IMR-90 (cell line): ENCODE data around the gene CST11. TPM values are rescaled to one million over a fixed set of nuclear protein-coding genes. Genes with fewer than 3 reads are reported as not detected.

Experiments used
- ATAC-seq: fragments of 200-7000 bp; cut with Tn5 transposase; 2 replicates; pipeline ENCODE4 v1.9.1; 2020; ENCODE audit warnings: low read depth, mild to moderate bottlenecking, moderate library complexity
- BruUV-seq: library from RNA; stranded (reverse); fragments of 400-500 nt; replicated peaks from 2 replicates; lab custom pipeline; 2021; lab: Mats Ljungman, UMichigan
- CTCF ChIA-PET: fragments of 300-600 bp; formaldehyde crosslinking; extraction: SDS; loops from one replicate; lab custom pipeline; 2021; ENCODE audit warnings: antibody characterized with exemption; lab: Yijun Ruan, JAX
- POLR2A ChIA-PET: fragments of 300-600 bp; sonication (Branson Sonifier 250); formaldehyde crosslinking; loops from one replicate; lab custom pipeline; 2022; ENCODE audit warnings: antibody characterized with exemption; ENCODE audit not compliant: unreplicated experiment; lab: Charles Lee
- DNase-seq: peaks from one replicate; pipeline ENCODE4 v3.0.0; 2013
- H2AFZ ChIP-seq: replicated peaks from 2 replicates; pipeline ENCODE3; 2013; ENCODE audit warnings: low read length, mild to moderate bottlenecking; ENCODE audit not compliant: poor library complexity
- H2AK5ac ChIP-seq: 2 replicates; pipeline ENCODE4 v1.6.1; 2013; ENCODE audit warnings: low read depth, low read length, inconsistent platforms
- H2AK9ac ChIP-seq: replicated peaks from 2 replicates; pipeline ENCODE3; 2013; ENCODE audit warnings: mild to moderate bottlenecking, low read depth, low read length, moderate library complexity; ENCODE audit not compliant: poor library complexity
- H2BK120ac ChIP-seq: 2 replicates; pipeline ENCODE4 v1.6.1; 2013; ENCODE audit warnings: low read depth, low read length, inconsistent platforms
- H2BK15ac ChIP-seq: 3 replicates; pipeline ENCODE4 v1.6.1; 2013; ENCODE audit warnings: low read depth, low read length, inconsistent platforms
- H2BK20ac ChIP-seq: 2 replicates; pipeline ENCODE4 v1.6.1; 2013; ENCODE audit warnings: low read depth, mild to moderate bottlenecking, inconsistent platforms, low read length, moderate library complexity
- H2BK5ac ChIP-seq: 2 replicates; pipeline ENCODE4 v1.6.1; 2013; ENCODE audit warnings: mild to moderate bottlenecking, low read depth, low read length, inconsistent platforms; ENCODE audit not compliant: poor library complexity, severe bottlenecking
- H3K14ac ChIP-seq: replicated peaks from 2 replicates; pipeline ENCODE4 v1.6.1; 2013; ENCODE audit warnings: low read depth, low read length, inconsistent platforms
- H3K18ac ChIP-seq: 2 replicates; pipeline ENCODE4 v1.6.1; 2013; ENCODE audit warnings: low read depth, low read length, control low read depth
- H3K23ac ChIP-seq: 2 replicates; pipeline ENCODE4 v1.6.1; 2013; ENCODE audit warnings: low read depth, low read length, inconsistent platforms
- H3K27ac ChIP-seq: 2 replicates; pipeline ENCODE4 v1.5.1; 2013; ENCODE audit warnings: mild to moderate bottlenecking, control low read depth, low read length; ENCODE audit not compliant: insufficient read depth
- H3K27me3 ChIP-seq: 2 replicates; pipeline ENCODE4 v1.6.1; 2013; ENCODE audit warnings: low read length; ENCODE audit not compliant: control insufficient read depth, insufficient read depth
- H3K36me3 ChIP-seq: 2 replicates; pipeline ENCODE4 v1.6.1; 2013; ENCODE audit warnings: low read length, mixed read lengths; ENCODE audit not compliant: control insufficient read depth, insufficient read depth
- H3K4ac ChIP-seq: 2 replicates; pipeline ENCODE4 v1.6.1; 2013; ENCODE audit warnings: low read depth, low read length, inconsistent platforms
- H3K4me1 ChIP-seq: 2 replicates; pipeline ENCODE4 v1.6.1; 2013; ENCODE audit warnings: low read length, mixed read lengths; ENCODE audit not compliant: control insufficient read depth, insufficient read depth
- H3K4me2 ChIP-seq: 2 replicates; pipeline ENCODE4 v1.6.1; 2013; ENCODE audit warnings: low read depth, mild to moderate bottlenecking, control low read depth, low read length, moderate library complexity
- H3K4me3 ChIP-seq: 2 replicates; pipeline ENCODE4 v1.5.1; 2013; ENCODE audit warnings: low read depth, mild to moderate bottlenecking, control low read depth, low read length, moderate library complexity; ENCODE audit not compliant: insufficient read depth
- H3K56ac ChIP-seq: 2 replicates; pipeline ENCODE4 v1.6.1; 2013; ENCODE audit warnings: low read length, inconsistent platforms; ENCODE audit not compliant: insufficient read depth; ENCODE audit errors: extremely low read depth
- H3K79me1 ChIP-seq, 2 experiments: 2 replicates each; pipeline ENCODE4 v1.6.1; 2013; ENCODE audit warnings: low read length in 2 of 2, inconsistent platforms in 1 of 2, low read depth in 1 of 2
- H3K9ac ChIP-seq: 2 replicates; pipeline ENCODE4 v1.6.1; 2013; ENCODE audit warnings: low read depth, low read length, control low read depth
- H3K9me1 ChIP-seq: 2 replicates; pipeline ENCODE4 v1.6.1; 2013; ENCODE audit warnings: low read length, inconsistent platforms; ENCODE audit not compliant: insufficient read depth
- H3K9me3 ChIP-seq: 2 replicates; pipeline ENCODE4 v1.6.1; 2013; ENCODE audit warnings: low read length; ENCODE audit not compliant: control insufficient read depth, insufficient read depth
- H4K20me1 ChIP-seq: 2 replicates; pipeline ENCODE4 v1.6.1; 2013; ENCODE audit warnings: low read length, inconsistent platforms; ENCODE audit not compliant: insufficient read depth
- H4K5ac ChIP-seq: 2 replicates; pipeline ENCODE4 v1.6.1; 2013; ENCODE audit warnings: mild to moderate bottlenecking, low read depth, low read length, control low read depth
- H4K8ac ChIP-seq, 2 experiments: 2 replicates each; pipeline ENCODE4 v1.6.1; 2013; ENCODE audit warnings: low read depth in 2 of 2, low read length in 2 of 2, control low read depth in 1 of 2, inconsistent platforms in 1 of 2
- H4K91ac ChIP-seq: 2 replicates; pipeline ENCODE4 v1.6.1; 2013; ENCODE audit warnings: low read depth, low read length, inconsistent platforms; ENCODE audit not compliant: insufficient read depth
- BHLHE40 ChIP-seq: fragments of 150-350 bp; IDR thresholded peaks from 2 replicates; pipeline ENCODE4 v1.6.1; 2016; ENCODE audit warnings: mild to moderate bottlenecking, low read depth, low read length
- CEBPB ChIP-seq: IDR thresholded peaks from 2 replicates; pipeline ENCODE4 v1.6.1; 2012; ENCODE audit warnings: low read depth, low read length, improper control_type of control experiment
- FOS ChIP-seq: fragments of 150-350 bp; IDR thresholded peaks from 2 replicates; pipeline ENCODE4 v1.6.1; 2016; ENCODE audit warnings: low read depth, low read length
- MAFK ChIP-seq: IDR thresholded peaks from 2 replicates; pipeline ENCODE4 v1.6.1; 2012; ENCODE audit warnings: low read depth, low read length, improper control_type of control experiment
- MAZ ChIP-seq: IDR thresholded peaks from 2 replicates; pipeline ENCODE4 v1.6.1; 2012; ENCODE audit warnings: low read depth, mild to moderate bottlenecking, low read length, improper control_type of control experiment, moderate library complexity, borderline replicate concordance
- MXI1 ChIP-seq: IDR thresholded peaks from 2 replicates; pipeline ENCODE4 v1.6.1; 2012; ENCODE audit warnings: low read depth, mild to moderate bottlenecking, low read length, moderate library complexity, borderline replicate concordance
- NFE2L2 ChIP-seq: fragments of 150-350 bp; IDR thresholded peaks from 2 replicates; pipeline ENCODE4 v1.6.1; 2016; ENCODE audit warnings: low read depth, mild to moderate bottlenecking, low read length
- POLR2A ChIP-seq: IDR thresholded peaks from 2 replicates; pipeline ENCODE4 v1.6.1; 2012; ENCODE audit warnings: mild to moderate bottlenecking, low read depth, low read length
- RAD21 ChIP-seq: IDR thresholded peaks from 2 replicates; pipeline ENCODE4 v1.6.1; 2012; ENCODE audit warnings: low read length, improper control_type of control experiment
- RCOR1 ChIP-seq: IDR thresholded peaks from 2 replicates; pipeline ENCODE4 v1.6.1; 2012; ENCODE audit warnings: mild to moderate bottlenecking, low read length, improper control_type of control experiment; ENCODE audit not compliant: insufficient replicate concordance
- RFX5 ChIP-seq: IDR thresholded peaks from 2 replicates; pipeline ENCODE4 v1.8.0; 2012; ENCODE audit warnings: low read depth, mild to moderate bottlenecking, low read length, moderate library complexity
- WGBS, 2 experiments: methylation state at CpG; one replicate each; pipeline versions ENCODE4 v1.1.5 to v1.1.7; 2013; ENCODE audit warnings: missing lambda C conversion rate in 2 of 2; ENCODE audit not compliant: insufficient read length in 1 of 2; ENCODE audit errors: extremely low coverage in 2 of 2; 5-methylcytosine and 5-hydroxymethylcytosine counted together
- dilution Hi-C: fragments of 300-500 bp; cut with HindIII; formaldehyde crosslinking; loops from one replicate; pipeline ENCODE4 v1.14.3; 2018; ENCODE audit warnings: low sequenced_read_pairs; ENCODE audit not compliant: unreplicated experiment
- in situ Hi-C: fragments of 300-500 bp; cut with MboI; formaldehyde crosslinking; loops from 3 replicates; pipeline ENCODE4 v1.14.3; 2019; ENCODE audit warnings: low sequenced_read_pairs, inconsistent platforms, mixed read lengths
- intact Hi-C: fragments of 100-400 bp; cut with micrococcal nuclease; formaldehyde crosslinking; loops from 2 replicates; pipeline ENCODE4 v1.10.0; 2022
- polyA plus RNA-seq, 3 experiments: library from polyadenylated mRNA; depleted of rRNA; stranded (reverse); fragments of >200 nt; gene quantifications; 2 replicates each; pipeline ENCODE4 v1.2.3, GENCODE V29; 2012; ENCODE audit warnings: low replicate concordance in 1 of 3
- total RNA-seq: library from RNA; depleted of rRNA; stranded (reverse); fragments of >200 nt; gene quantifications from 2 replicates; pipeline ENCODE4 v1.2.3, GENCODE V29; 2012
- TF ChIP-seq, protein P1 (sequence below): fragments of 150-350 bp; IDR thresholded peaks from 2 replicates; pipeline ENCODE4 v1.6.1; 2017; ENCODE audit warnings: mild to moderate bottlenecking, antibody characterized with exemption, low read length, low read depth
- TF ChIP-seq, protein P2 (sequence below): fragments of 150-350 bp; IDR thresholded peaks from 2 replicates; pipeline ENCODE4 v1.6.1; 2016; ENCODE audit warnings: low read depth, mild to moderate bottlenecking, low read length, moderate library complexity, borderline replicate concordance

The CST11 gene
- total and polyA plus RNA-seq, 2 of the 4 experiments (the other 2 are of a cell fraction), result not detected

DNA sequence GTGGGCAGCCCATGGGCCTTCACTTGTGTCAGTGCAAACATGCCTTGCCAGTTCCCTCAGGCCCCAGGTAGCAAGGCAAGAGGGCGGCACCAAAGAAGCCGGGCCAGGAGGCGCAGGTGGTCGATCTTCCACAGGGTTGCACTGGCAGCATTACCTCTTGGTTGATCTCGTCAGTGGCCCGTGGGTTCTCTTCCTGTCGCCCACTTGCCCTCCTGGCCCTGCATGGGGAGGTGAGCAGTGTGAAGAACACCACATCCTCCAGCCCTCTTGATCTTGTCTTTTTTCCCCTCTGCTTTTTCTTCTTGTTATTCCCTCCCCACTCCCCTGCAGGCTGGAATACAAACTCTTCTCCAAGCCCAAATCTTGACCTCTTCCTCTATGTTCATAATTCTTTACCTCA lies 3.0 kb upstream of the CST11 start:
- no peaks in the 10 kb centered on the region for H3K4me1 ChIP-seq
- H3K9me1 ChIP-seq, result no peaks in the 10 kb centered on the region; the same call in 1 of the 2 replicates
- no peak overlapping the region for H2AK5ac ChIP-seq
- no peak overlapping the region for H4K91ac ChIP-seq
- H2BK120ac ChIP-seq, result no peak overlapping the region
- H3K4ac ChIP-seq, result no peak overlapping the region
- no peaks in the 10 kb centered on the region for H4K20me1 ChIP-seq
- peak overlapping the region; percentile 18 for H2AFZ ChIP-seq
- no peak overlapping the region for H3K4me3 ChIP-seq
- ChIA-PET POLR2A (no interaction called here), CTCF (no interaction called here)
- no peaks in the 10 kb centered on the region for H3K79me1 ChIP-seq
- no peak overlapping the region for H3K4me2 ChIP-seq
- intact Hi-C loops (no loop called here), in situ Hi-C loops (no loop called here), dilution Hi-C loops (no loop called here)
- no peak overlapping the region for H3K9ac ChIP-seq
- H2BK5ac ChIP-seq, result no peak overlapping the region
- ATAC-seq, result no peak
- H4K8ac ChIP-seq, result no peak overlapping the region
- H2AK9ac ChIP-seq, result no peak overlapping the region
- no peak overlapping the region for H3K14ac ChIP-seq
- H3K18ac ChIP-seq, result no peak overlapping the region
- H2BK15ac ChIP-seq, result no peak overlapping the region
- WGBS, 2 experiments, result 83% methylated on average over 5 of the region's 7 CpGs; no CpG with 5 or more reads in 1 of the 2 experiments
- H3K27me3 ChIP-seq, result peaks cover 8% of the 10 kb centered on the region
- no peak overlapping the region for H3K27ac ChIP-seq
- TF ChIP-seq, protein P1, sequence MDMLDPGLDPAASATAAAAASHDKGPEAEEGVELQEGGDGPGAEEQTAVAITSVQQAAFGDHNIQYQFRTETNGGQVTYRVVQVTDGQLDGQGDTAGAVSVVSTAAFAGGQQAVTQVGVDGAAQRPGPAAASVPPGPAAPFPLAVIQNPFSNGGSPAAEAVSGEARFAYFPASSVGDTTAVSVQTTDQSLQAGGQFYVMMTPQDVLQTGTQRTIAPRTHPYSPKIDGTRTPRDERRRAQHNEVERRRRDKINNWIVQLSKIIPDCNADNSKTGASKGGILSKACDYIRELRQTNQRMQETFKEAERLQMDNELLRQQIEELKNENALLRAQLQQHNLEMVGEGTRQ, result no peak
- no peak for TF ChIP-seq NFE2L2
- TF ChIP-seq CEBPB, result no peak
- no peak for TF ChIP-seq POLR2A
- no peak for TF ChIP-seq RFX5
- no peak for TF ChIP-seq MAZ
- no peak for TF ChIP-seq MXI1
- TF ChIP-seq FOS, result no peak
- TF ChIP-seq BHLHE40, result no peak
- TF ChIP-seq, protein P2, sequence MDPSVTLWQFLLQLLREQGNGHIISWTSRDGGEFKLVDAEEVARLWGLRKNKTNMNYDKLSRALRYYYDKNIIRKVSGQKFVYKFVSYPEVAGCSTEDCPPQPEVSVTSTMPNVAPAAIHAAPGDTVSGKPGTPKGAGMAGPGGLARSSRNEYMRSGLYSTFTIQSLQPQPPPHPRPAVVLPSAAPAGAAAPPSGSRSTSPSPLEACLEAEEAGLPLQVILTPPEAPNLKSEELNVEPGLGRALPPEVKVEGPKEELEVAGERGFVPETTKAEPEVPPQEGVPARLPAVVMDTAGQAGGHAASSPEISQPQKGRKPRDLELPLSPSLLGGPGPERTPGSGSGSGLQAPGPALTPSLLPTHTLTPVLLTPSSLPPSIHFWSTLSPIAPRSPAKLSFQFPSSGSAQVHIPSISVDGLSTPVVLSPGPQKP, result no peak
- no peak for TF ChIP-seq MAFK
- TF ChIP-seq RCOR1, result no peak
- TF ChIP-seq RAD21, result no peak
- no peak overlapping the region for H4K5ac ChIP-seq
- DNase-seq, result no peak
- no TSS peak for BruUV-seq
- H3K56ac ChIP-seq, result no peak overlapping the region
- no peak overlapping the region for H2BK20ac ChIP-seq
- no peak overlapping the region for H3K23ac ChIP-seq
- no peaks in the 10 kb centered on the region for H3K9me3 ChIP-seq
- no peaks in the 10 kb centered on the region for H3K36me3 ChIP-seq
